ENCODE data around the gene RABGEF1. TPM values are rescaled to one million over a fixed set of nuclear protein-coding genes. Genes with fewer than 3 reads are reported as not detected.
A peak's percentile ranks its signal among the peaks of the same experiment; 100 is the strongest.

RABGEF1 gene
- total and polyA plus RNA-seq, 12 donors, result 23.6 to 50.2 (median 34.1) TPM

- Histone ChIP-seq H3K4me1 (replicated peaks in 1 of 2) (peaks cover 14 to 22% of the 10 kb centered on the region in 2 donors), H3K9me3 (replicated peaks in 1 of 3) (no peaks in the 10 kb centered on the region), H3K36me3 (replicated peaks in 1 of 2) (no peaks in the 10 kb centered on the region), H3K27me3 (no peaks in the 10 kb centered on the region), H3K27ac (no peak overlapping the region), H3K4me3 (no peak overlapping the region)
- no peak for TF ChIP-seq POLR2A (IDR thresholded peaks at IDR 0.05)
- TF ChIP-seq, protein P1, sequence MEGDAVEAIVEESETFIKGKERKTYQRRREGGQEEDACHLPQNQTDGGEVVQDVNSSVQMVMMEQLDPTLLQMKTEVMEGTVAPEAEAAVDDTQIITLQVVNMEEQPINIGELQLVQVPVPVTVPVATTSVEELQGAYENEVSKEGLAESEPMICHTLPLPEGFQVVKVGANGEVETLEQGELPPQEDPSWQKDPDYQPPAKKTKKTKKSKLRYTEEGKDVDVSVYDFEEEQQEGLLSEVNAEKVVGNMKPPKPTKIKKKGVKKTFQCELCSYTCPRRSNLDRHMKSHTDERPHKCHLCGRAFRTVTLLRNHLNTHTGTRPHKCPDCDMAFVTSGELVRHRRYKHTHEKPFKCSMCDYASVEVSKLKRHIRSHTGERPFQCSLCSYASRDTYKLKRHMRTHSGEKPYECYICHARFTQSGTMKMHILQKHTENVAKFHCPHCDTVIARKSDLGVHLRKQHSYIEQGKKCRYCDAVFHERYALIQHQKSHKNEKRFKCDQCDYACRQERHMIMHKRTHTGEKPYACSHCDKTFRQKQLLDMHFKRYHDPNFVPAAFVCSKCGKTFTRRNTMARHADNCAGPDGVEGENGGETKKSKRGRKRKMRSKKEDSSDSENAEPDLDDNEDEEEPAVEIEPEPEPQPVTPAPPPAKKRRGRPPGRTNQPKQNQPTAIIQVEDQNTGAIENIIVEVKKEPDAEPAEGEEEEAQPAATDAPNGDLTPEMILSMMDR (IDR thresholded peaks at IDR 0.05), result no peak
- intact Hi-C loops (cut with DNase I), result no loop called here
- 94 to 98% (median 97%) methylated on average over 9 of the region's 9 CpGs for WGBS, 4 donors
- no peak for DNase-seq
Observed at GRCh38 chr7:66743920-66744319, 3.4 kb downstream of the RABGEF1 start.

- peaks cover 9 to 22% of the 10 kb centered on the region in 2 donors for H3K4me1 ChIP-seq (replicated peaks in 1 of 2)
- intact Hi-C loops (cut with DNase I), result no loop called here
- WGBS, 4 donors, result 90 to 97% (median 93%) methylated on average over 2 of the region's 2 CpGs
Observed at GRCh38 chr7:66747385-66747784, 6.9 kb downstream of the RABGEF1 start.

DNA sequence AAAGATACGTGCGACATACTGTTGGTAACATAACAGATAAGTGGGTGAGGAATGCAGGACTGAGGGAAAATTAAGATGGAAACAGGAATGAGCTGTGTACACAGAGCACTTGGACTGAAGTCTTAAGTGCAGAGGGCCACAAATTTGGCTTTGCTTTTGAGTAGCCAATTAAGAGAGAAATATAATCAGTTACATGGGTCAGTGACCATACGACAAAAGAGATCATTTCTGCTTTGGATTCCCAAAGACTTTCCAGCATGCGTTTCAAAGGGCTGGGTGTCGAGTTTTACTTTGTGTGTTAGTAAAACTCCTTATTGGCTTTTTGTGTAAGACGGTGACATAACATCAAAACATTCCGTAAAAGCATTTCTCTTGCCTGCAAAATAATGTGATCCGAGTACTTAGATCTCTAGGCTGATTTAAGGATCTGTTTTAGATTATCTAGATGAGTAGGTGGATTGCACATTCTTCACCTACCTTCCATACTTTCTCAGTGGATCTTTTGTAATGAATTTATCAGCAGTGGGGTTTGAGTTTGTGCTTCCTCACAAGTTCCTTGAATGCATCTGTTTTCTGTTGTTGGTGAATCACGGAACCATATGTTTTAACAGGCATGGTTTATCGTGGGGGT is 7.5 kb downstream of the RABGEF1 start:
- WGBS, 4 donors, result 70 to 76% (median 72%) methylated on average over 10 of the region's 10 CpGs
- H3K27ac ChIP-seq, result peak overlapping the region in 2 of 5 donors; percentile 62 to 66
- intact Hi-C loops (cut with DNase I), result no loop called here

More at GRCh38 chr7:66747385-66747784, 6.9 kb downstream of the RABGEF1 start:
- no peak for DNase-seq
- TF ChIP-seq POLR2A (IDR thresholded peaks at IDR 0.05), result no peak
- TF ChIP-seq, protein P1 (IDR thresholded peaks at IDR 0.05), result no peak
- Histone ChIP-seq H3K27me3 (no peaks in the 10 kb centered on the region), H3K36me3 (replicated peaks in 1 of 2) (no peaks in the 10 kb centered on the region), H3K4me3 (no peak overlapping the region), H3K9me3 (replicated peaks in 1 of 3) (no peaks in the 10 kb centered on the region), H3K27ac (peak overlapping the region in 1 of 5 donors; percentile 66)

GRCh38 chr7:66748791-66749190 is 8.3 kb downstream of the RABGEF1 start:
- peak; percentile 82 to 93 (median 89) for DNase-seq
- H3K9me3 ChIP-seq (replicated peaks in 1 of 3), result no peaks in the 10 kb centered on the region
- intact Hi-C loops (cut with DNase I), result no loop called here
- TF ChIP-seq, protein P1 (IDR thresholded peaks at IDR 0.05), result peak in 3 of 6 experiments; percentile 7 to 39 (median 33)
- peak in 1 of 2 donors; percentile 5 for TF ChIP-seq POLR2A (IDR thresholded peaks at IDR 0.05)
- no peak overlapping the region for H3K4me3 ChIP-seq
- no peaks in the 10 kb centered on the region for H3K36me3 ChIP-seq (replicated peaks in 1 of 2)
- WGBS, 4 donors, result 26 to 40% (median 32%) methylated on average over 4 of the region's 4 CpGs
- H3K27ac ChIP-seq, result peak overlapping the region in 2 of 5 donors; percentile 62 to 66
- peaks cover 9 to 20% of the 10 kb centered on the region in 2 donors for H3K4me1 ChIP-seq (replicated peaks in 1 of 2)
- no peaks in the 10 kb centered on the region for H3K27me3 ChIP-seq

More for the DNA sequence above, 7.5 kb downstream of the RABGEF1 start:
- Histone ChIP-seq H3K4me3 (no peak overlapping the region), H3K27me3 (no peaks in the 10 kb centered on the region), H3K36me3 (replicated peaks in 1 of 2) (no peaks in the 10 kb centered on the region), H3K4me1 (replicated peaks in 1 of 2) (peaks cover 9 to 21% of the 10 kb centered on the region in 2 donors), H3K9me3 (replicated peaks in 1 of 3) (no peaks in the 10 kb centered on the region)
- TF ChIP-seq POLR2A (IDR thresholded peaks at IDR 0.05), result no peak
- TF ChIP-seq, protein P1 (IDR thresholded peaks at IDR 0.05), result no peak
- no peak for DNase-seq
